Suppressor macrophage treated with lipopolysaccharide for 1 hour (primary cell): ENCODE results near the gene PDE7B.
"Not testable (repeated sequence)": the region's sequence is repeated elsewhere in the genome, so short reads cannot be mapped to it uniquely, and the experiment has no call there.

Experiments used
- DNase-seq, 3 donors: peaks; one replicate each; pipeline ENCODE4 v3.0.0-alpha.2; 2020 to 2022

The PDE7B gene

GRCh38 chr6:136209496-136209895 lies 358.0 kb downstream of the PDE7B start:
- no peak for DNase-seq

GRCh38 chr6:136210398-136211165 lies 359.1 kb downstream of the PDE7B start:
- no peak for DNase-seq

GRCh38 chr6:136212608-136213007 lies 361.1 kb downstream of the PDE7B start:
- no peak for DNase-seq

GRCh38 chr6:136213012-136213539 lies 361.6 kb downstream of the PDE7B start:
- no peak for DNase-seq

- DNase-seq = no peak
Measured at GRCh38 chr6:136213853-136214252, 362.4 kb downstream of the PDE7B start.

GRCh38 chr6:136216503-136217401 lies 365.3 kb downstream of the PDE7B start:
- DNase-seq = no peak

GRCh38 chr6:136224974-136225373 lies 373.5 kb downstream of the PDE7B start:
- not testable (repeated sequence) for DNase-seq

GRCh38 chr6:136225496-136225895 lies 374.0 kb downstream of the PDE7B start:
- DNase-seq = peak; percentile 49 to 60 (median 58)

GRCh38 chr6:136226027-136226673 lies 374.6 kb downstream of the PDE7B start:
- DNase-seq = peak; percentile 70 to 79 (median 73)

GRCh38 chr6:136226674-136227377 lies 375.3 kb downstream of the PDE7B start:
- DNase-seq = peak in 1 of 3 donors; percentile 15

- DNase-seq = peak; percentile 69 to 80 (median 80)
Measured at GRCh38 chr6:136228814-136229213, 377.3 kb downstream of the PDE7B start.

- DNase-seq = peak in 1 of 3 donors; percentile 19
Measured at GRCh38 chr6:136230219-136230853, 378.8 kb downstream of the PDE7B start.

- no peak for DNase-seq
Measured at GRCh38 chr6:136232701-136233100, 381.2 kb downstream of the PDE7B start.

- no peak for DNase-seq
Measured at GRCh38 chr6:136235233-136235564, 383.7 kb downstream of the PDE7B start.

- peak; percentile 83 to 87 (median 84) for DNase-seq
Measured at GRCh38 chr6:136236466-136237293, 385.2 kb downstream of the PDE7B start.

- DNase-seq = no peak
Measured at GRCh38 chr6:136244061-136244616, 392.6 kb downstream of the PDE7B start.
